ENCODE data around the gene LAMA2. TPM values are rescaled to one million over a fixed set of nuclear protein-coding genes. Genes with fewer than 3 reads are reported as not detected.

LAMA2 gene
- total and polyA plus RNA-seq, 2 of the 8 experiments (the other 6 are each of a cell fraction or from before 2014, with no cell fraction given): 1.3 to 3.8 TPM

DNA sequence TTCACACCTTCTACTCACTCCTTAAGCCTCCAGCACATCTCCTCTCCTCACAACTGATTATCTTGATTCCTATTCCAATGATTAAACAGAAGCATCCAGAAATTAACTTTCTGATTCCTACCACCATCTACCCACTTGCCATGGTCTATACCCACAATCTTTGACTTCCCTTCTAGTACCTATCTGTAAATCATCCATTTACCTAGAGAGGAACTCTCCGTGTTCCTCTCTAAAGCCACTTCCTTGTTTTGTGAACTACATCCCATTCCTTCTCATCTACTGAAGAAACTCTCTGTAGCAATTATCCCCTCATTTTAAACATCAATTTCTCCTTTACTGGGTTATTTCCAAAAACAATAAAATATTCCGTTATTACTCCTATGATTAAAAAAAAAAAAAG is 659.8 kb downstream of the LAMA2 start (continued):
- TF ChIP-seq, protein P1, sequence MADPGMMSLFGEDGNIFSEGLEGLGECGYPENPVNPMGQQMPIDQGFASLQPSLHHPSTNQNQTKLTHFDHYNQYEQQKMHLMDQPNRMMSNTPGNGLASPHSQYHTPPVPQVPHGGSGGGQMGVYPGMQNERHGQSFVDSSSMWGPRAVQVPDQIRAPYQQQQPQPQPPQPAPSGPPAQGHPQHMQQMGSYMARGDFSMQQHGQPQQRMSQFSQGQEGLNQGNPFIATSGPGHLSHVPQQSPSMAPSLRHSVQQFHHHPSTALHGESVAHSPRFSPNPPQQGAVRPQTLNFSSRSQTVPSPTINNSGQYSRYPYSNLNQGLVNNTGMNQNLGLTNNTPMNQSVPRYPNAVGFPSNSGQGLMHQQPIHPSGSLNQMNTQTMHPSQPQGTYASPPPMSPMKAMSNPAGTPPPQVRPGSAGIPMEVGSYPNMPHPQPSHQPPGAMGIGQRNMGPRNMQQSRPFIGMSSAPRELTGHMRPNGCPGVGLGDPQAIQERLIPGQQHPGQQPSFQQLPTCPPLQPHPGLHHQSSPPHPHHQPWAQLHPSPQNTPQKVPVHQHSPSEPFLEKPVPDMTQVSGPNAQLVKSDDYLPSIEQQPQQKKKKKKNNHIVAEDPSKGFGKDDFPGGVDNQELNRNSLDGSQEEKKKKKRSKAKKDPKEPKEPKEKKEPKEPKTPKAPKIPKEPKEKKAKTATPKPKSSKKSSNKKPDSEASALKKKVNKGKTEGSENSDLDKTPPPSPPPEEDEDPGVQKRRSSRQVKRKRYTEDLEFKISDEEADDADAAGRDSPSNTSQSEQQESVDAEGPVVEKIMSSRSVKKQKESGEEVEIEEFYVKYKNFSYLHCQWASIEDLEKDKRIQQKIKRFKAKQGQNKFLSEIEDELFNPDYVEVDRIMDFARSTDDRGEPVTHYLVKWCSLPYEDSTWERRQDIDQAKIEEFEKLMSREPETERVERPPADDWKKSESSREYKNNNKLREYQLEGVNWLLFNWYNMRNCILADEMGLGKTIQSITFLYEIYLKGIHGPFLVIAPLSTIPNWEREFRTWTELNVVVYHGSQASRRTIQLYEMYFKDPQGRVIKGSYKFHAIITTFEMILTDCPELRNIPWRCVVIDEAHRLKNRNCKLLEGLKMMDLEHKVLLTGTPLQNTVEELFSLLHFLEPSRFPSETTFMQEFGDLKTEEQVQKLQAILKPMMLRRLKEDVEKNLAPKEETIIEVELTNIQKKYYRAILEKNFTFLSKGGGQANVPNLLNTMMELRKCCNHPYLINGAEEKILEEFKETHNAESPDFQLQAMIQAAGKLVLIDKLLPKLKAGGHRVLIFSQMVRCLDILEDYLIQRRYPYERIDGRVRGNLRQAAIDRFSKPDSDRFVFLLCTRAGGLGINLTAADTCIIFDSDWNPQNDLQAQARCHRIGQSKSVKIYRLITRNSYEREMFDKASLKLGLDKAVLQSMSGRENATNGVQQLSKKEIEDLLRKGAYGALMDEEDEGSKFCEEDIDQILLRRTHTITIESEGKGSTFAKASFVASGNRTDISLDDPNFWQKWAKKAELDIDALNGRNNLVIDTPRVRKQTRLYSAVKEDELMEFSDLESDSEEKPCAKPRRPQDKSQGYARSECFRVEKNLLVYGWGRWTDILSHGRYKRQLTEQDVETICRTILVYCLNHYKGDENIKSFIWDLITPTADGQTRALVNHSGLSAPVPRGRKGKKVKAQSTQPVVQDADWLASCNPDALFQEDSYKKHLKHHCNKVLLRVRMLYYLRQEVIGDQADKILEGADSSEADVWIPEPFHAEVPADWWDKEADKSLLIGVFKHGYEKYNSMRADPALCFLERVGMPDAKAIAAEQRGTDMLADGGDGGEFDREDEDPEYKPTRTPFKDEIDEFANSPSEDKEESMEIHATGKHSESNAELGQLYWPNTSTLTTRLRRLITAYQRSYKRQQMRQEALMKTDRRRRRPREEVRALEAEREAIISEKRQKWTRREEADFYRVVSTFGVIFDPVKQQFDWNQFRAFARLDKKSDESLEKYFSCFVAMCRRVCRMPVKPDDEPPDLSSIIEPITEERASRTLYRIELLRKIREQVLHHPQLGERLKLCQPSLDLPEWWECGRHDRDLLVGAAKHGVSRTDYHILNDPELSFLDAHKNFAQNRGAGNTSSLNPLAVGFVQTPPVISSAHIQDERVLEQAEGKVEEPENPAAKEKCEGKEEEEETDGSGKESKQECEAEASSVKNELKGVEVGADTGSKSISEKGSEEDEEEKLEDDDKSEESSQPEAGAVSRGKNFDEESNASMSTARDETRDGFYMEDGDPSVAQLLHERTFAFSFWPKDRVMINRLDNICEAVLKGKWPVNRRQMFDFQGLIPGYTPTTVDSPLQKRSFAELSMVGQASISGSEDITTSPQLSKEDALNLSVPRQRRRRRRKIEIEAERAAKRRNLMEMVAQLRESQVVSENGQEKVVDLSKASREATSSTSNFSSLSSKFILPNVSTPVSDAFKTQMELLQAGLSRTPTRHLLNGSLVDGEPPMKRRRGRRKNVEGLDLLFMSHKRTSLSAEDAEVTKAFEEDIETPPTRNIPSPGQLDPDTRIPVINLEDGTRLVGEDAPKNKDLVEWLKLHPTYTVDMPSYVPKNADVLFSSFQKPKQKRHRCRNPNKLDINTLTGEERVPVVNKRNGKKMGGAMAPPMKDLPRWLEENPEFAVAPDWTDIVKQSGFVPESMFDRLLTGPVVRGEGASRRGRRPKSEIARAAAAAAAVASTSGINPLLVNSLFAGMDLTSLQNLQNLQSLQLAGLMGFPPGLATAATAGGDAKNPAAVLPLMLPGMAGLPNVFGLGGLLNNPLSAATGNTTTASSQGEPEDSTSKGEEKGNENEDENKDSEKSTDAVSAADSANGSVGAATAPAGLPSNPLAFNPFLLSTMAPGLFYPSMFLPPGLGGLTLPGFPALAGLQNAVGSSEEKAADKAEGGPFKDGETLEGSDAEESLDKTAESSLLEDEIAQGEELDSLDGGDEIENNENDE (IDR thresholded peaks at IDR 0.05; ENCODE audit: insufficient replicate concordance, low read length): no peak
- TF ChIP-seq TEAD4 (IDR thresholded peaks at IDR 0.05; ENCODE audit: low read depth, low read length) (no peak), ZNF274 (IDR thresholded peaks at IDR 0.05; ENCODE audit: borderline replicate concordance, extremely low read depth, low read length) (no peak), EP300 (IDR thresholded peaks at IDR 0.05; ENCODE audit: borderline replicate concordance in 1 of 2, low read depth in 2 of 2, low read length in 2 of 2) (no peak), EZH2 (IDR thresholded peaks at IDR 0.05; ENCODE audit: low read depth, low read length, severe bottlenecking) (no peak), YY1 (IDR thresholded peaks at IDR 0.05; ENCODE audit: low read depth, low read length) (no peak), CTBP2 (IDR thresholded peaks at IDR 0.05; ENCODE audit: borderline replicate concordance, insufficient read depth, insufficient read length, low read length) (no peak), RNF2 (IDR thresholded peaks at IDR 0.05; ENCODE audit: borderline replicate concordance, low read depth, low read length, missing control alignments, poor library complexity, severe bottlenecking) (no peak)
- TF ChIP-seq, protein P2, sequence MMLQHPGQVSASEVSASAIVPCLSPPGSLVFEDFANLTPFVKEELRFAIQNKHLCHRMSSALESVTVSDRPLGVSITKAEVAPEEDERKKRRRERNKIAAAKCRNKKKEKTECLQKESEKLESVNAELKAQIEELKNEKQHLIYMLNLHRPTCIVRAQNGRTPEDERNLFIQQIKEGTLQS (IDR thresholded peaks at IDR 0.05; ENCODE audit: insufficient read depth, low read depth, low read length): no peak
